GM10248 (cell line): ENCODE results near the gene CPPED1.
"Not testable (repeated sequence)": the region's sequence is repeated elsewhere in the genome, so short reads cannot be mapped to it uniquely, and the experiment has no call there.

Experiments used
- CTCF ChIA-PET: fragments of 300-600 bp; sonication (Branson Sonifier 250); formaldehyde crosslinking; extraction: SDS; loops from one replicate; lab custom pipeline; 2021; ENCODE audit warnings: antibody characterized with exemption; lab: Yijun Ruan, JAX
- POLR2A ChIA-PET: fragments of 350-650 bp; sonication (Branson Sonifier 250); formaldehyde crosslinking; extraction: SDS; loops from one replicate; lab custom pipeline; 2020; ENCODE audit warnings: antibody characterized with exemption; lab: Yijun Ruan, JAX
- DNase-seq: peaks from one replicate; pipeline ENCODE4 v3.0.0; 2012; ENCODE audit errors: extremely low spot score
- TF ChIP-seq, protein P1 (sequence below): IDR thresholded peaks from 2 replicates; pipeline ENCODE4 v1.5.1; 2012; ENCODE audit warnings: mild to moderate bottlenecking, low read depth; ENCODE audit errors: extremely low read depth, missing control alignments, control extremely low read depth

The CPPED1 gene

DNA sequence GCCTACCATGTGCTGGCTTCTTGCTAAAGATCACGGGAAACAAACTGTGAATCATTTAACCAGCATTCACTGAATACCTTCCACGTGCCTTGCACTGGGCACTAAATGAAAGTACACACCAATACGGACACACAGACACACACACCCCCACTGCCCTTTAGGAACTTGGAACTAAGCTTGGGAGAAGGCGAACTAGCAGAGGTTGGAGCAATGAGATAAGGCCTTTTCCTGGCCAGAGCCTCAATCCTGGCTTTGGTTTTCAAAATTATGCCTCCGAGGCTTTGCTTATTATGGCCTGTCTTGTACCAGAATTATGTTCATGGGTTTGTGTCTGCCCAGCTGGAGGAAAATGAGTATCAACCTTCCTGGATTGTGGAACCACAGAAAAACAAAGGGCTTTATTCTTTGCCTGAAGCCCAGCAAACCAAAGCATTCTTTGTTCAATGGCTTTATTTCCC is 32.3 kb downstream of the CPPED1 start:
- ChIA-PET POLR2A (no interaction called here), CTCF (no interaction called here)
- DNase-seq = no peak
- TF ChIP-seq, protein P1, sequence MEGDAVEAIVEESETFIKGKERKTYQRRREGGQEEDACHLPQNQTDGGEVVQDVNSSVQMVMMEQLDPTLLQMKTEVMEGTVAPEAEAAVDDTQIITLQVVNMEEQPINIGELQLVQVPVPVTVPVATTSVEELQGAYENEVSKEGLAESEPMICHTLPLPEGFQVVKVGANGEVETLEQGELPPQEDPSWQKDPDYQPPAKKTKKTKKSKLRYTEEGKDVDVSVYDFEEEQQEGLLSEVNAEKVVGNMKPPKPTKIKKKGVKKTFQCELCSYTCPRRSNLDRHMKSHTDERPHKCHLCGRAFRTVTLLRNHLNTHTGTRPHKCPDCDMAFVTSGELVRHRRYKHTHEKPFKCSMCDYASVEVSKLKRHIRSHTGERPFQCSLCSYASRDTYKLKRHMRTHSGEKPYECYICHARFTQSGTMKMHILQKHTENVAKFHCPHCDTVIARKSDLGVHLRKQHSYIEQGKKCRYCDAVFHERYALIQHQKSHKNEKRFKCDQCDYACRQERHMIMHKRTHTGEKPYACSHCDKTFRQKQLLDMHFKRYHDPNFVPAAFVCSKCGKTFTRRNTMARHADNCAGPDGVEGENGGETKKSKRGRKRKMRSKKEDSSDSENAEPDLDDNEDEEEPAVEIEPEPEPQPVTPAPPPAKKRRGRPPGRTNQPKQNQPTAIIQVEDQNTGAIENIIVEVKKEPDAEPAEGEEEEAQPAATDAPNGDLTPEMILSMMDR = no peak

DNA sequence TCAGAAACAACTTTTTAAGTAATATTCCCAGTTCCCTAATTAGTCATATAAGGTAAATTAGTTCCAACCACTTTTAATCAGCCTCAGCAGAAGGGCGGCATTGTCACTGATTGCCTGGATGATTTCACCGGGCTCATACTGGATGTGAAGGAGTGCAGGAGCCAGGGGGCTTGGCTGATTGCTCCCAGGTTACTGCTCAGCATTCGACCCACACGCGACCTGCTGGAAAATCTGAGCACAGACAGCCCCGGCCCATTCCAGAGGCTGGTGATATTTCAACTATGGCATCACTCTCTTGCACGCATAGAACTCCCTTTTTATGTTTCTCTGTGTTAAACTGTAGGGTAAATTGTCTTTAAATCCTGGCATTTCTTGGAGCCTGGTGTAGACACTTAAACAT is 34.2 kb downstream of the CPPED1 start:
- TF ChIP-seq, protein P1 = no peak
- ChIA-PET CTCF (no interaction called here), POLR2A (no interaction called here)
- DNase-seq = no peak

DNA sequence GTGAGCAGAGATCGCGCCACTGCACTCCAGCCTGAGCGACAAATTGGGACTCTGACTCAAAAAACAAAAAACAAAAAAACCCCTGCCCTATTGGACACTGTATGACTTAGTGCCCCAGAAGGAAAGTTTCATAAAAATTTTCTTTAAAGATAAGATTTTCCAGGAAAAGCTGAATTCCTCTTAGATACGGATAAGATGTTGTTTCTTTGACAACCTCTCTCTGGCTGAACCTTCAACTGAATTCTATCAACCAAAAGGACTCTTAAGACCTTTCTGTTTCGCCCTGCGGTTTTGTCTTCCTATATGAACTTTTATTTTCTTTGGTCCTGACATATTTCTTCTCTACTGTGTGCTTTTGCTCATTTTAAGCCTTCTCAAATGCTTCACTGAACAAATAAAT is 35.8 kb downstream of the CPPED1 start:
- TF ChIP-seq, protein P1 = no peak
- DNase-seq = no peak
- CTCF ChIA-PET = no interaction called here
- POLR2A ChIA-PET = no interaction called here

DNA sequence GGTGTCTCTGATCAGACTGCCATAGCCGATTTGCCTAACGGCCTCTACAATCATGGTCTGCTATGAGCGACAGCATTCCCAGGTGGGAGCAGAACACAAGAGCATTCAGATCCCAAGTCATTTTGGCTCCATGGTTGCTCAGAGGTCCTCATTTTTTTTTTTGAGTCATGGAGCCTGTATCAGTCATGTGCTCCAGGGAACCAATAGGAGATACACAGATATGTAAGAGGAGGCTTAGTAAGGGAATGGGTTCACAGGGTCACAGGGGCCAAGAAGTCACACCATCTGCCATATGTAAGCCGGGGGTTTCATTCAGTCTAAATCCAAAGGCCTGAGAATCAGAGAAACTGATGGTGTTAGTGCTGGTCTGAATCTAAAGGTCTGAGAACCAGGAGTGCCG is 36.8 kb downstream of the CPPED1 start:
- ChIA-PET CTCF (interaction anchor here (1.4 kb wide), 1 partner anchor 213 kb away, joined by 3 read pairs; no protein-coding TSS in a partner anchor), POLR2A (no interaction called here)
- TF ChIP-seq, protein P1 = no peak
- DNase-seq = no peak

DNA sequence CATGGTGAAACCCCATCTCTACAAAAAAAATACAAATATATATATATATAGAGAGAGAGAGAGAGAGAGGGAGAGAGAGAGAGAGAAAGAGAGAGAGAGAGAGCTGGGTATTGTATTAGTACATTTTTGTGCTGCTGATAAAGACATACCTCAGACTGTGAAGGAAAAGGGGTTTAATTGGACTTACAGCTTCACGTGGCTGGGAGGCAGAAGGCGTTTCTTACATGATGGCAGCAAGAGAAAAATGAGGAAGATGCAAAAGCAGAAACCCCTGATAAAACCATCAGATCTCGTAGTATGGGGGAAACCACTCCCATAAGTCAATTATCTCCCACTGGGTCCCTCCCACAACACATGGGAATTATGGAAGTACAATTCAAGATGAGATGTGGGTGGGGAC is 37.5 kb downstream of the CPPED1 start:
- POLR2A ChIA-PET, DNase-seq: not testable (repeated sequence)
- CTCF ChIA-PET = interaction anchor here (1.4 kb wide), 1 partner anchor 213 kb away, joined by 3 read pairs; no protein-coding TSS in a partner anchor

DNA sequence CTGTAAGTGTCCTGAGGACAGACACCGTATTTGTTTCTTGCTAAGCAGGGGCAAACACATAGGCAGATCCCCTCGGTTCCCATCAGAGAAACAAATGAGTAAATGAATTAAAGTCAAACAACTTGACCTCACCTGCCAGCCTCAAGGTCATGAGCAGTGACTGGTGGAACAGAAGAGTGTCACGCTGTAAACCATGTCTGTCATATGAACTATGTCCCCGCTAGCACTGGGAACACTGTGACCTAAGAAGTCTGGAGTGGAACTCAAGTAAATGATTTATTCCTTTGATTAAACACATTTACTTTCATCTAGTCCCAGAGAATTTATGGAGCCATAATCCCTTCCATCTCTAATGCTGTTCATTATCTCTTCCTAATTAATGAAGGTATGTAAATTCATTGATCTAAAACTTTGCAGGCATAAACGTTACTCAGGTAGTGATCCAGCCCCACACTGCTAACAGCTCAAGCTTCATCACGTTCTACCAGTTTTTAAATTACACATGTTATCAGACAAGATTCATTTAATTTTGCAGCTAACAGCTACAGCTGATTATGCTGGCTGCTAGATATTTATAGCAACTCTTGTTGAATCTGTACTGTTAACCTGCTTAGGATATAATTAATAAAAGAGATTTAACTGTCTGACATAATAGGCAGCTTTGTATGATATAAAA is 38.7 kb downstream of the CPPED1 start:
- ChIA-PET POLR2A (no interaction called here), CTCF (no interaction called here)
- TF ChIP-seq, protein P1 = no peak
- DNase-seq = no peak

DNA sequence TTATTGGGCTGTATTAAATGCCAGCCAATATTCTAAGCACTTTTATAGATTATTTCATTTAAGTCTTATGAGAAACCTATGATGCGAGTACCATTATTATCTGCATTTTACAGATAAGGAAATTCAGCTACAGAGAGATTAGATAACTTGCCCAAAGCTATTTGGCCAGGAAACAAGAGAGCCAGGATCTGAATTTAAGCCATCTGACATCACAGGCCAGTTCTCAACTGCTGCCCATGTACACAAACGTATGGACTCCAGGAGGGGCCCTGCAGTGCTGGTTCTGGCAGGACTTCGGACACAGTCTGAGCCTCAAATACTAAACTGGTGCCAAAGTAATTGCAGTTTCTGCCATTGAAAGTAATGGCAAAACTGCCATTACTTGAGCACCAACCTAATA is 40.2 kb downstream of the CPPED1 start:
- DNase-seq = no peak
- POLR2A ChIA-PET = interaction anchor here (0.6 kb wide), 1 partner anchor 48 kb away, joined by 3 read pairs; no protein-coding TSS in a partner anchor
- CTCF ChIA-PET = interaction anchor here (0.9 kb wide), 1 partner anchor 13 kb away, joined by 3 read pairs; no protein-coding TSS in a partner anchor

More for the DNA sequence above, 40.2 kb downstream of the CPPED1 start:
- TF ChIP-seq, protein P1 = no peak
